Measurements from ENCODE around the gene BDKRB1.

The BDKRB1 gene

GRCh38 chr14:96274122-96274521, 18.1 kb downstream of the BDKRB1 start:
- H3K9me3 Mint-ChIP-seq, result peaks cover 19% of the 10 kb centered on the region
- no peak overlapping the region for H3K27ac Mint-ChIP-seq
- H3K4me3 Mint-ChIP-seq, result no peak overlapping the region
- no peaks in the 10 kb centered on the region for H3K27me3 Mint-ChIP-seq (ENCODE audit: low read depth)
- H3K36me3 Mint-ChIP-seq (ENCODE audit: low read depth), result no peaks in the 10 kb centered on the region
- H3K4me1 Mint-ChIP-seq (ENCODE audit: low read depth), result no peaks in the 10 kb centered on the region

- peaks cover 19% of the 10 kb centered on the region for H3K9me3 Mint-ChIP-seq
- no peaks in the 10 kb centered on the region for H3K36me3 Mint-ChIP-seq (ENCODE audit: low read depth)
- no peaks in the 10 kb centered on the region for H3K4me1 Mint-ChIP-seq (ENCODE audit: low read depth)
- no peak overlapping the region for H3K4me3 Mint-ChIP-seq
- H3K27me3 Mint-ChIP-seq (ENCODE audit: low read depth), result no peaks in the 10 kb centered on the region
- no peak overlapping the region for H3K27ac Mint-ChIP-seq
These were observed 18.5 kb downstream of the BDKRB1 start for GRCh38 chr14:96274543-96274942.

GRCh38 chr14:96275177-96276112, 19.4 kb downstream of the BDKRB1 start:
- Mint-ChIP-seq H3K27ac (no peak overlapping the region), H3K36me3 (ENCODE audit: low read depth) (no peaks in the 10 kb centered on the region), H3K9me3 (peaks cover 19% of the 10 kb centered on the region), H3K4me3 (no peak overlapping the region), H3K27me3 (ENCODE audit: low read depth) (no peaks in the 10 kb centered on the region), H3K4me1 (ENCODE audit: low read depth) (no peaks in the 10 kb centered on the region)

GRCh38 chr14:96277890-96278289, 21.9 kb downstream of the BDKRB1 start:
- Mint-ChIP-seq H3K4me1 (ENCODE audit: low read depth) (no peaks in the 10 kb centered on the region), H3K27ac (no peak overlapping the region), H3K4me3 (no peak overlapping the region), H3K9me3 (peaks cover 9% of the 10 kb centered on the region), H3K27me3 (ENCODE audit: low read depth) (no peaks in the 10 kb centered on the region), H3K36me3 (ENCODE audit: low read depth) (no peaks in the 10 kb centered on the region)

- Mint-ChIP-seq H3K27ac (no peak overlapping the region), H3K4me1 (ENCODE audit: low read depth) (no peaks in the 10 kb centered on the region), H3K9me3 (peaks cover 4% of the 10 kb centered on the region), H3K27me3 (ENCODE audit: low read depth) (no peaks in the 10 kb centered on the region), H3K4me3 (no peak overlapping the region), H3K36me3 (ENCODE audit: low read depth) (peaks cover 2% of the 10 kb centered on the region)
These were observed 23.6 kb downstream of the BDKRB1 start for GRCh38 chr14:96279564-96279963.

- Mint-ChIP-seq H3K4me3 (no peak overlapping the region), H3K27ac (no peak overlapping the region), H3K27me3 (ENCODE audit: low read depth) (no peaks in the 10 kb centered on the region), H3K36me3 (ENCODE audit: low read depth) (peaks cover 2% of the 10 kb centered on the region), H3K4me1 (ENCODE audit: low read depth) (no peaks in the 10 kb centered on the region), H3K9me3 (peaks cover 4% of the 10 kb centered on the region)
These were observed 24.1 kb downstream of the BDKRB1 start for GRCh38 chr14:96280104-96280503.

- H3K36me3 Mint-ChIP-seq (ENCODE audit: low read depth), result peaks cover 5% of the 10 kb centered on the region
- H3K27me3 Mint-ChIP-seq (ENCODE audit: low read depth), result no peaks in the 10 kb centered on the region
- no peak overlapping the region for H3K27ac Mint-ChIP-seq
- no peaks in the 10 kb centered on the region for H3K4me1 Mint-ChIP-seq (ENCODE audit: low read depth)
- H3K9me3 Mint-ChIP-seq, result peaks cover 4% of the 10 kb centered on the region
- no peak overlapping the region for H3K4me3 Mint-ChIP-seq
These were observed 25.5 kb downstream of the BDKRB1 start for GRCh38 chr14:96281486-96281885.

- no peak overlapping the region for H3K4me3 Mint-ChIP-seq
- H3K9me3 Mint-ChIP-seq, result no peaks in the 10 kb centered on the region
- H3K36me3 Mint-ChIP-seq (ENCODE audit: low read depth), result peaks cover 10% of the 10 kb centered on the region
- H3K27me3 Mint-ChIP-seq (ENCODE audit: low read depth), result no peaks in the 10 kb centered on the region
- H3K27ac Mint-ChIP-seq, result no peak overlapping the region
- H3K4me1 Mint-ChIP-seq (ENCODE audit: low read depth), result no peaks in the 10 kb centered on the region
These were observed 28.0 kb downstream of the BDKRB1 start for GRCh38 chr14:96284008-96284407.

- H3K27ac Mint-ChIP-seq, result no peak overlapping the region
- H3K9me3 Mint-ChIP-seq, result no peaks in the 10 kb centered on the region
- H3K36me3 Mint-ChIP-seq (ENCODE audit: low read depth), result peaks cover 10% of the 10 kb centered on the region
- no peaks in the 10 kb centered on the region for H3K27me3 Mint-ChIP-seq (ENCODE audit: low read depth)
- no peaks in the 10 kb centered on the region for H3K4me1 Mint-ChIP-seq (ENCODE audit: low read depth)
- H3K4me3 Mint-ChIP-seq, result no peak overlapping the region
These were observed 28.4 kb downstream of the BDKRB1 start for GRCh38 chr14:96284430-96284829.

GRCh38 chr14:96285667-96286066, 29.7 kb downstream of the BDKRB1 start:
- Mint-ChIP-seq H3K4me3 (no peak overlapping the region), H3K9me3 (no peaks in the 10 kb centered on the region), H3K4me1 (ENCODE audit: low read depth) (no peaks in the 10 kb centered on the region), H3K36me3 (ENCODE audit: low read depth) (peaks cover 10% of the 10 kb centered on the region), H3K27ac (no peak overlapping the region), H3K27me3 (ENCODE audit: low read depth) (no peaks in the 10 kb centered on the region)

GRCh38 chr14:96286251-96286650, 30.2 kb downstream of the BDKRB1 start:
- H3K27me3 Mint-ChIP-seq (ENCODE audit: low read depth), result no peaks in the 10 kb centered on the region
- H3K4me3 Mint-ChIP-seq, result no peak overlapping the region

GRCh38 chr14:96287856-96288255, 31.8 kb downstream of the BDKRB1 start:
- no peaks in the 10 kb centered on the region for H3K27me3 Mint-ChIP-seq (ENCODE audit: low read depth)
- H3K9me3 Mint-ChIP-seq, result no peaks in the 10 kb centered on the region
- no peaks in the 10 kb centered on the region for H3K4me1 Mint-ChIP-seq (ENCODE audit: low read depth)
- H3K27ac Mint-ChIP-seq, result no peak overlapping the region
- peaks cover 10% of the 10 kb centered on the region for H3K36me3 Mint-ChIP-seq (ENCODE audit: low read depth)
- no peak overlapping the region for H3K4me3 Mint-ChIP-seq

More at GRCh38 chr14:96286251-96286650, 30.2 kb downstream of the BDKRB1 start:
- Mint-ChIP-seq H3K27ac (no peak overlapping the region), H3K36me3 (ENCODE audit: low read depth) (peaks cover 10% of the 10 kb centered on the region), H3K9me3 (no peaks in the 10 kb centered on the region), H3K4me1 (ENCODE audit: low read depth) (no peaks in the 10 kb centered on the region)

GRCh38 chr14:96294246-96294645, 38.2 kb downstream of the BDKRB1 start:
- no peak overlapping the region for H3K4me3 Mint-ChIP-seq
- peaks cover 9% of the 10 kb centered on the region for H3K36me3 Mint-ChIP-seq (ENCODE audit: low read depth)
- H3K9me3 Mint-ChIP-seq, result no peaks in the 10 kb centered on the region
- no peaks in the 10 kb centered on the region for H3K4me1 Mint-ChIP-seq (ENCODE audit: low read depth)
- H3K27me3 Mint-ChIP-seq (ENCODE audit: low read depth), result no peaks in the 10 kb centered on the region
- no peak overlapping the region for H3K27ac Mint-ChIP-seq

GRCh38 chr14:96297000-96297399, 41.0 kb downstream of the BDKRB1 start:
- no peaks in the 10 kb centered on the region for H3K9me3 Mint-ChIP-seq
- H3K4me1 Mint-ChIP-seq (ENCODE audit: low read depth), result no peaks in the 10 kb centered on the region
- H3K36me3 Mint-ChIP-seq (ENCODE audit: low read depth), result peaks cover 15% of the 10 kb centered on the region
- no peak overlapping the region for H3K27ac Mint-ChIP-seq
- no peak overlapping the region for H3K4me3 Mint-ChIP-seq
- no peaks in the 10 kb centered on the region for H3K27me3 Mint-ChIP-seq (ENCODE audit: low read depth)

GRCh38 chr14:96297997-96298515, 42.0 kb downstream of the BDKRB1 start:
- no peaks in the 10 kb centered on the region for H3K9me3 Mint-ChIP-seq
- H3K36me3 Mint-ChIP-seq (ENCODE audit: low read depth), result peaks cover 16% of the 10 kb centered on the region
- H3K4me3 Mint-ChIP-seq, result no peak overlapping the region
- H3K4me1 Mint-ChIP-seq (ENCODE audit: low read depth), result no peaks in the 10 kb centered on the region
- H3K27ac Mint-ChIP-seq, result no peak overlapping the region
- H3K27me3 Mint-ChIP-seq (ENCODE audit: low read depth), result no peaks in the 10 kb centered on the region
